Thoracic aorta (tissue), 2 donors: ENCODE results near the gene EPN3. TPM values are rescaled to one million over a fixed set of nuclear protein-coding genes. Genes with fewer than 3 reads are reported as not detected.

Source experiments
- ATAC-seq: fragments of 150-250 bp; one replicate; pipeline ENCODE4 v1.8.0; 2017; ENCODE audit warnings: low read depth; ENCODE audit not compliant: insufficient number of reproducible peaks, low FRiP score
- DNase-seq: peaks from one replicate; pipeline ENCODE4 v3.0.0-alpha.2; 2020; ENCODE audit warnings: low spot score
- H3K27ac ChIP-seq, 2 donors: fragments of 200-600 bp; sonication (generic); 1 replicate in 1 of 2; 2 replicates in 1 of 2; pipeline ENCODE4 v1.5.1; 2016; ENCODE audit warnings: mild to moderate bottlenecking in 2 of 2, moderate library complexity in 2 of 2
- H3K27me3 ChIP-seq: fragments of 200-600 bp; sonication (generic); replicated peaks from 2 replicates; pipeline ENCODE4 v1.6.0; 2016; ENCODE audit warnings: mild to moderate bottlenecking; ENCODE audit not compliant: insufficient read depth
- H3K36me3 ChIP-seq: fragments of 200-600 bp; sonication (generic); one replicate; pipeline ENCODE4 v1.5.1; 2016
- H3K4me1 ChIP-seq, 2 donors: fragments of 200-600 bp; sonication (generic); 1 replicate in 1 of 2; 2 replicates in 1 of 2; pipeline versions ENCODE4 v1.5.1 to v1.6.0; 2016; ENCODE audit warnings: low read depth in 2 of 2, mild to moderate bottlenecking in 1 of 2; ENCODE audit not compliant: control insufficient read depth in 1 of 2
- H3K4me3 ChIP-seq: fragments of 200-600 bp; sonication (generic); 2 replicates; pipeline ENCODE4 v1.5.1; 2016; ENCODE audit warnings: mild to moderate bottlenecking
- H3K9me3 ChIP-seq: fragments of 200-600 bp; sonication (generic); 2 replicates; pipeline ENCODE4 v1.5.1; 2016
- CTCF ChIP-seq: fragments of 200-600 bp; sonication (generic); IDR thresholded peaks from one replicate; pipeline ENCODE4 v1.5.1; 2019; ENCODE audit warnings: antibody characterized with exemption
- total RNA-seq, 2 donors: library from RNA; depleted of rRNA; stranded (reverse); fragments of >200 nt; gene quantifications; one replicate each; pipeline versions ENCODE4 v1.1.0 to v1.2.3, GENCODE V29; 2016

The EPN3 gene
- total RNA-seq, 2 donors from 2014 or later, result 1.4 TPM; not detected in 1

- Histone ChIP-seq H3K27ac (no peak overlapping the region), H3K36me3 (no peaks in the 10 kb centered on the region), H3K9me3 (no peaks in the 10 kb centered on the region), H3K4me3 (no peak overlapping the region), H3K4me1 (peaks cover 8 to 41% of the 10 kb centered on the region in 2 donors), H3K27me3 (no peaks in the 10 kb centered on the region)
- ATAC-seq (no peak), DNase-seq (no peak)
- TF ChIP-seq CTCF, result no peak
Observed at GRCh38 chr17:50588391-50589049, 56.0 kb downstream of the EPN3 start.

GRCh38 chr17:50589095-50589705 is 56.7 kb downstream of the EPN3 start:
- Histone ChIP-seq H3K4me1 (peaks cover 8 to 42% of the 10 kb centered on the region in 2 donors), H3K27ac (no peak overlapping the region), H3K9me3 (no peaks in the 10 kb centered on the region), H3K36me3 (no peaks in the 10 kb centered on the region), H3K4me3 (no peak overlapping the region), H3K27me3 (no peaks in the 10 kb centered on the region)
- DNase-seq (no peak), ATAC-seq (no peak)
- no peak for TF ChIP-seq CTCF

- Histone ChIP-seq H3K27me3 (no peaks in the 10 kb centered on the region), H3K9me3 (no peaks in the 10 kb centered on the region), H3K4me1 (peaks cover 8 to 42% of the 10 kb centered on the region in 2 donors), H3K4me3 (no peak overlapping the region), H3K36me3 (no peaks in the 10 kb centered on the region), H3K27ac (no peak overlapping the region)
- TF ChIP-seq CTCF, result no peak
- DNase-seq (no peak), ATAC-seq (no peak)
Observed at GRCh38 chr17:50590946-50591737, 58.6 kb downstream of the EPN3 start.

GRCh38 chr17:50593321-50593720 is 60.8 kb downstream of the EPN3 start:
- TF ChIP-seq CTCF, result no peak
- Histone ChIP-seq H3K27ac (no peak overlapping the region), H3K36me3 (no peaks in the 10 kb centered on the region), H3K9me3 (no peaks in the 10 kb centered on the region), H3K4me3 (no peak overlapping the region), H3K4me1 (peaks cover 8 to 40% of the 10 kb centered on the region in 2 donors), H3K27me3 (no peaks in the 10 kb centered on the region)
- DNase-seq (no peak), ATAC-seq (no peak)

Other genes with a start within 250 kb of the EPN3 start
- gene XYLT2, start 186.6 kb upstream of the EPN3 start, total RNA-seq, result 10 to 100 TPM; 17.6 to 26.4 TPM
- gene MRPL27, start 159.6 kb upstream of the EPN3 start, total RNA-seq, result 10 to 100 TPM; 17.1 to 42.9 TPM
- gene EME1, start 159.5 kb upstream of the EPN3 start, total RNA-seq, result 1 to 10 TPM in 1 of 2 donors, not detected in 1; 3.9 TPM
- 10 to 100 TPM; 55.6 to 96.4 TPM for gene LRRC59, start 135.2 kb upstream of the EPN3 start, total RNA-seq
- 10 to 100 TPM; 11.1 to 41.6 TPM for gene ACSF2, start 106.5 kb upstream of the EPN3 start, total RNA-seq
- not detected for gene CHAD, start 63.9 kb upstream of the EPN3 start, total RNA-seq
- gene RSAD1, start 53.9 kb upstream of the EPN3 start, total RNA-seq, result 10 to 100 TPM; 21.4 to 35.3 TPM
- gene MYCBPAP, start 24.3 kb upstream of the EPN3 start, total RNA-seq, result under 1 TPM; 0.56 to 0.68 TPM
- 100 to 1,000 TPM in 1 of 2 donors, 10 to 100 TPM in 1; 82.8 to 118 TPM for gene SPATA20, start 14.4 kb downstream of the EPN3 start, total RNA-seq
- 1 to 10 TPM in 1 of 2 donors, under 1 TPM in 1; 0.27 to 2.3 TPM for gene CACNA1G, start 28.0 kb downstream of the EPN3 start, total RNA-seq
- gene ABCC3, start 102.1 kb downstream of the EPN3 start, total RNA-seq, result 100 to 1,000 TPM in 1 of 2 donors, 10 to 100 TPM in 1; 72.7 to 143 TPM
- 10 to 100 TPM; 38.6 to 61.9 TPM for gene ANKRD40, start 175.2 kb downstream of the EPN3 start, total RNA-seq
- 100 to 1,000 TPM in 1 of 2 donors, 10 to 100 TPM in 1; 60.8 to 136 TPM for gene LUC7L3, start 186.9 kb downstream of the EPN3 start, total RNA-seq
- gene ANKRD40CL, start 234.8 kb downstream of the EPN3 start, total RNA-seq, result not detected